Suprapubic skin (tissue), 4 donors: ENCODE data around the gene CEACAM21. TPM values are rescaled to one million over a fixed set of nuclear protein-coding genes. Genes with fewer than 3 reads are reported as not detected.

ENCODE experiments used
- DNase-seq, 2 donors: peaks; one replicate each; pipeline ENCODE4 v3.0.0-alpha.2; 2019; ENCODE audit warnings: low spot score in 2 of 2
- H3K27ac ChIP-seq: fragments of 200-600 bp; sonication (generic); one replicate; pipeline ENCODE4 v1.5.1; 2019
- H3K27me3 ChIP-seq: fragments of 200-600 bp; sonication (generic); one replicate; pipeline ENCODE4 v1.5.1; 2019
- H3K36me3 ChIP-seq: fragments of 200-600 bp; sonication (generic); one replicate; pipeline ENCODE4 v1.5.1; 2019
- H3K4me1 ChIP-seq: fragments of 200-600 bp; sonication (generic); one replicate; pipeline ENCODE4 v1.5.1; 2019
- H3K4me3 ChIP-seq: fragments of 200-600 bp; sonication (generic); one replicate; pipeline ENCODE4 v1.5.1; 2019; ENCODE audit warnings: mild to moderate bottlenecking
- H3K9me3 ChIP-seq: fragments of 200-600 bp; sonication (generic); one replicate; pipeline ENCODE4 v1.5.1; 2019
- EP300 ChIP-seq: sonication (generic); formaldehyde crosslinking; IDR thresholded peaks from one replicate; pipeline ENCODE4 v1.6.1; 2017; ENCODE audit warnings: antibody characterized with exemption
- POLR2A ChIP-seq, 2 donors: fragments of 450-650 bp; IDR thresholded peaks; one replicate each; pipeline ENCODE4 v1.6.1; 2017; ENCODE audit warnings: antibody characterized with exemption in 2 of 2, mild to moderate bottlenecking in 2 of 2, moderate library complexity in 2 of 2
- POLR2AphosphoS5 ChIP-seq, 3 donors: sonication (generic); formaldehyde crosslinking; IDR thresholded peaks; one replicate each; pipeline ENCODE4 v1.6.1; 2017; ENCODE audit warnings: antibody characterized with exemption in 3 of 3
- WGBS: methylation state at CpG from one replicate; pipeline ENCODE4 v1.1.5; 2018; 5-methylcytosine and 5-hydroxymethylcytosine counted together
- total RNA-seq, 4 donors: library from RNA; depleted of rRNA; stranded (reverse); fragments of >200 nt; gene quantifications; one replicate each; pipeline ENCODE4 v1.1.0, GENCODE V29; 2016
- TF ChIP-seq, protein P1 (sequence below), 2 donors: fragments of 200-600 bp in 1 of 2; fragments of 450-650 bp in 1 of 2; sonication (generic) in 1 of 2; IDR thresholded peaks; one replicate each; pipeline ENCODE4 v1.5.1; 2016 to 2019; ENCODE audit warnings: antibody characterized with exemption in 2 of 2, mild to moderate bottlenecking in 1 of 2, moderate library complexity in 1 of 2

Gene CEACAM21
- total RNA-seq, 4 donors from 2014 or later = 2.3 TPM; not detected in 3

DNA sequence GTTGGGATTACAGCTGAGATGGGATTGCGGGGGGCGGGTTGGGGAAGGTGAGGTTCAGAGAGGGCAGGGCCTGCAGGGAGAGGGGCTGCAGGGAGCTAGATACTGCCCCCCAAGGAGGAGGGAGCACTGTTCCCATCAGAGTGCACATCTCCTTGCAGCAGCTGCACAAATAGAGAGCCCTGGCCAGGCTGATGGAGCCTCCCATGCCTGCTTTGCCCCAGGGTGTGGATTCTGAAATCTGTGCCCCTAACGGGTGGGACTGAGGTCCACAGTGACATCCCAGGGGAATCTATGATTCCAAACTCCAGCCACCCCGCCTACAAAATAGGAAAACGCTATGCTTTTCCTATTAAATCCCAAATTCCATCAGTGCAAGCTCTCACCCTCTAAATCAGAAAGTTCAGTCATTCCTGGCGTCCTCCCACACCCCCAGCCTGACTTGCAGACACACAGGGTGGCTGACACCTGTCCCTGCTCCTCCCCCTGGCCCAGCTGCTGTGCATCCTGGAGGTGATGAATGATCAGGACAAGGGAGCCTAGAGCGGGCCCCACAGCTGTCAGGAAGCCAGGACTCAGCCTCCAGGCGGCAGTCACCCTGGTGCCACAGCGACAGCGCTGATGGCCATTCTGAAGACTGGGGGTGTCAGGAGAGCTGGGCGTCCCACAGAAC lies 6.3 kb upstream of the CEACAM21 start:
- no peak overlapping the region for H3K4me3 ChIP-seq
- H3K27me3 ChIP-seq = peaks cover 67% of the 10 kb centered on the region
- no peak overlapping the region for H3K27ac ChIP-seq
- DNase-seq = no peak
- TF ChIP-seq POLR2AphosphoS5 (IDR thresholded peaks at IDR 0.05) (no peak), POLR2A (IDR thresholded peaks at IDR 0.05) (no peak), EP300 (no peak)
- TF ChIP-seq, protein P1, sequence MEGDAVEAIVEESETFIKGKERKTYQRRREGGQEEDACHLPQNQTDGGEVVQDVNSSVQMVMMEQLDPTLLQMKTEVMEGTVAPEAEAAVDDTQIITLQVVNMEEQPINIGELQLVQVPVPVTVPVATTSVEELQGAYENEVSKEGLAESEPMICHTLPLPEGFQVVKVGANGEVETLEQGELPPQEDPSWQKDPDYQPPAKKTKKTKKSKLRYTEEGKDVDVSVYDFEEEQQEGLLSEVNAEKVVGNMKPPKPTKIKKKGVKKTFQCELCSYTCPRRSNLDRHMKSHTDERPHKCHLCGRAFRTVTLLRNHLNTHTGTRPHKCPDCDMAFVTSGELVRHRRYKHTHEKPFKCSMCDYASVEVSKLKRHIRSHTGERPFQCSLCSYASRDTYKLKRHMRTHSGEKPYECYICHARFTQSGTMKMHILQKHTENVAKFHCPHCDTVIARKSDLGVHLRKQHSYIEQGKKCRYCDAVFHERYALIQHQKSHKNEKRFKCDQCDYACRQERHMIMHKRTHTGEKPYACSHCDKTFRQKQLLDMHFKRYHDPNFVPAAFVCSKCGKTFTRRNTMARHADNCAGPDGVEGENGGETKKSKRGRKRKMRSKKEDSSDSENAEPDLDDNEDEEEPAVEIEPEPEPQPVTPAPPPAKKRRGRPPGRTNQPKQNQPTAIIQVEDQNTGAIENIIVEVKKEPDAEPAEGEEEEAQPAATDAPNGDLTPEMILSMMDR (IDR thresholded peaks at IDR 0.05) = no peak
- WGBS = 60% methylated on average over 10 of the region's 11 CpGs
- H3K36me3 ChIP-seq = no peaks in the 10 kb centered on the region
- H3K4me1 ChIP-seq = peaks cover 5% of the 10 kb centered on the region
- H3K9me3 ChIP-seq = no peaks in the 10 kb centered on the region

DNA sequence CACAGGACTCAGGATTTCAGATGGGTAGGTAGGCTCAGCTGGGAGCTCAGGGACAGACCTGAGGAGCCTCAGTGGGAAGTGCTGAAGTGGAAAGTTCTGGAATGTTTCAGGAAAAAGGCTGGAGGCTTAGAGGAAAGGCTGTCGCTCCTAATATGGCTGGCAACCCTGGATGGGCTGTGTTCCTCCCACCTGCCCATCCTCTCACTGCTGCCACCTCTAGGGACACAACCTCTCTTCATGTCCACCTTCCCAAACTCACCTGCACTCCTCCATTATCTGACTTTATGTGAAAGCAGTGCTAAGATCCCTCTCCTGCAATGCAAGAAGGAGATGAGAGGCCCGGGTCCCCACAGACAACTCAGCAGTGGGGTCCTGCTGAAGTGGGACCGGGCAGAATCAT lies 5.8 kb upstream of the CEACAM21 start:
- H3K27ac ChIP-seq = no peak overlapping the region
- no peak overlapping the region for H3K4me3 ChIP-seq
- H3K27me3 ChIP-seq = peaks cover 61% of the 10 kb centered on the region
- no peaks in the 10 kb centered on the region for H3K36me3 ChIP-seq
- DNase-seq = no peak
- TF ChIP-seq POLR2AphosphoS5 (IDR thresholded peaks at IDR 0.05) = no peak
- TF ChIP-seq, protein P1 (IDR thresholded peaks at IDR 0.05) = no peak
- no peak for TF ChIP-seq POLR2A (IDR thresholded peaks at IDR 0.05)
- TF ChIP-seq EP300 = no peak
- 65% methylated on average over 3 of the region's 3 CpGs for WGBS
- H3K9me3 ChIP-seq = no peaks in the 10 kb centered on the region
- H3K4me1 ChIP-seq = no peaks in the 10 kb centered on the region

DNA sequence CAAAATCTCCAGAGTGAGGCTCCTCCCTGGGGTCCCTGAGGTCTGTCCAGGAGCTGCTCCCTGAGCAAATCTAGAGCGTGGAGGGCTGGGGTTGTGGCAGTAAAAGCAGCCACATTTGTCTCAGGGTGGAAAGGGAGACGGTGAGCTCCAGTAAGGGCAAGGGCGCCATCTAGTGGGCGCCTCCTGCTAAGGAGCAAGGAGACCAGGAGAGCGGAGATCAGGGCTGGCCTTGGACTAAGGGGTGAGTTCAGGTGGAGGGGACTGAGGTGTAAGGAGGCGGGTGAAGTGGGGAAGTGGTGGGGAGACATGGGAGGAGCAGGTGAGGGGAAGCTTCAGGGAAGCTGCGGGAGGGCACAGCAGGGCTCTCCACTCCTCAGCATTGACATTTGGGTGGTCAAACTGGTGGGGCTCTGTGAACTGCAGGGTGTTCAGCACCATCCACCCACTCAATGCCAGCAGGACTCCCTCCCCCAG lies 5.3 kb upstream of the CEACAM21 start:
- no peak overlapping the region for H3K27ac ChIP-seq
- no peak overlapping the region for H3K4me3 ChIP-seq
- no peaks in the 10 kb centered on the region for H3K4me1 ChIP-seq
- peaks cover 56% of the 10 kb centered on the region for H3K27me3 ChIP-seq
- no peaks in the 10 kb centered on the region for H3K36me3 ChIP-seq
- no peak for TF ChIP-seq POLR2AphosphoS5 (IDR thresholded peaks at IDR 0.05)
- TF ChIP-seq, protein P1 (IDR thresholded peaks at IDR 0.05) = peak; percentile 58 to 88
- H3K9me3 ChIP-seq = no peaks in the 10 kb centered on the region
- DNase-seq = peak in 1 of 2 donors; percentile 82
- WGBS = 3% methylated on average over 7 of the region's 7 CpGs

DNA sequence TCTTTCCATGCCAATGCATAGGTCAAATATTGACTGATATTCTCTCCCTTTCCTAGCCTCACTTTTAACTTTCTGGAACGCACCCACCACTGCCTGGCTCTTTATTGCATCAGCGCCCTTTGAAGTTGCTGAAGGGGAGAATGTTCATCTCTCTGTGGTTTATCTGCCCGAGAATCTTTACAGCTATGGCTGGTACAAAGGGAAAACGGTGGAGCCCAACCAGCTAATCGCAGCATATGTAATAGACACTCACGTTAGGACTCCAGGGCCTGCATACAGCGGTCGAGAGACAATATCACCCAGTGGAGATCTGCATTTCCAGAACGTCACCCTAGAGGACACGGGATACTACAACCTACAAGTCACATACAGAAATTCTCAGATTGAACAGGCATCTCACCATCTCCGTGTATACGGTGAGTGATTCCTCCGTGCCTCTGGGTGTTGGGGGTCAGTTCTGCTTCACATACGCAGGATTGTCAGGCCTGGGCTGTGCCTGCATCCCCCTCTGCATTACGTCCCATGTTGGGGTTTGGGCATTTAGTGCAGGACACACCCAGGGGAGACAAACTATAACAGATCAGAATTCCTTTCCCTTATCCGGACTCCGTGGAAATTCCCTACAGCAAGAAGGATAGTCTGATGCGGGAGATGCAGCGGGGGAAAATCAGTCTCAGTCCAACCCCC lies 1.3 kb downstream of the CEACAM21 start:
- Histone ChIP-seq H3K9me3 (no peaks in the 10 kb centered on the region), H3K27me3 (peaks cover 9% of the 10 kb centered on the region), H3K4me3 (no peak overlapping the region), H3K27ac (no peak overlapping the region), H3K36me3 (no peaks in the 10 kb centered on the region), H3K4me1 (no peaks in the 10 kb centered on the region)
- DNase-seq = no peak
- TF ChIP-seq, protein P1 (IDR thresholded peaks at IDR 0.05) = no peak
- no peak for TF ChIP-seq EP300
- TF ChIP-seq POLR2A (IDR thresholded peaks at IDR 0.05) = no peak
- TF ChIP-seq POLR2AphosphoS5 (IDR thresholded peaks at IDR 0.05) = no peak
- 68% methylated on average over 18 of the region's 19 CpGs for WGBS

DNA sequence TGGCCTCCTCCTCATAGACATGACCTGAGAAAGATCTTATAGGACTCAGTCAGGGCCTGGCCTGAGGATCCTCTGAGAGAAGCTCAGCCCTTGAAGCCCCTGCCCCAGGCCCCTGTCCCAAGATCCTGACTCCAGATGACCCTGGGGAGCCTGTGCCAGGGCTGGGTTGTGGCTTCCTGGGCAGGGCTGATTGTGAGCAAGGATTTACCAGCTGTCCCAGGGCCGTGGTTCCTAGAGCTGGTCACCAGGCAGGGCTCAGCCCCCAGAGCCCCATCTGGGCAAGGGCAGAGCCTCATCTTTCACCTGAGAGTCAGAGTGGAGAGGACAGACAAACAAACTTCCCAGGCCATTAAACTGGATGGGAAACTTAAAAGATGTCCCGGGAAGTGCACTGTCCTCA lies 1.9 kb downstream of the CEACAM21 start:
- no peak for DNase-seq
- 63% methylated on average over 2 of the region's 2 CpGs for WGBS
- peaks cover 4% of the 10 kb centered on the region for H3K27me3 ChIP-seq
- H3K27ac ChIP-seq = no peak overlapping the region
- H3K4me1 ChIP-seq = no peaks in the 10 kb centered on the region
- TF ChIP-seq, protein P1 (IDR thresholded peaks at IDR 0.05) = no peak
- H3K9me3 ChIP-seq = no peaks in the 10 kb centered on the region
- no peak overlapping the region for H3K4me3 ChIP-seq
- no peaks in the 10 kb centered on the region for H3K36me3 ChIP-seq
